SK-N-SH (cell line): ENCODE data around the gene TBX2. TPM values are rescaled to one million over a fixed set of nuclear protein-coding genes. Genes with fewer than 3 reads are reported as not detected.

Source experiments
- CTCF ChIA-PET: fragments of 300-600, 350-600 bp; formaldehyde crosslinking; extraction: SDS; loops from one replicate; lab custom pipeline; 2021; lab: Yijun Ruan, JAX
- POLR2A ChIA-PET: fragments of 350-600 bp; sonication (Branson Sonifier 250); formaldehyde crosslinking; extraction: SDS; loops from one replicate; lab custom pipeline; 2020; ENCODE audit warnings: antibody characterized with exemption, inconsistent platforms; lab: Yijun Ruan, JAX
- DNase-seq: peaks from one replicate; pipeline ENCODE4 v3.0.0; 2012
- H2AFZ ChIP-seq: fragments of 200-600 bp; sonication (generic); 2 replicates; pipeline ENCODE4 v1.8.1; 2016; ENCODE audit warnings: antibody characterized with exemption, mild to moderate bottlenecking, low read depth
- H3F3A ChIP-seq: fragments of 200-600 bp; sonication (generic); replicated peaks from 2 replicates; pipeline ENCODE3; 2016; ENCODE audit warnings: antibody characterized with exemption, mild to moderate bottlenecking; ENCODE audit not compliant: insufficient read depth
- H3K27ac ChIP-seq, 2 experiments: fragments of 200-500 bp in 1 of 2; fragments of 200-600 bp in 1 of 2; sonication (Bioruptor generic) in 1 of 2; sonication (generic), shearing (Covaris generic) in 1 of 2; 2 replicates each; pipeline versions ENCODE4 v1.5.1 to v1.6.1; 2014 to 2016; ENCODE audit warnings: low read depth in 2 of 2, inconsistent platforms in 1 of 2, low read length in 1 of 2, mild to moderate bottlenecking in 1 of 2, mixed read lengths in 1 of 2
- H3K27me3 ChIP-seq: fragments of 200-600 bp; sonication (generic), shearing (Covaris generic); 2 replicates; pipeline ENCODE4 v1.6.1; 2016; ENCODE audit warnings: mixed run types; ENCODE audit not compliant: insufficient read depth
- H3K36me3 ChIP-seq, 2 experiments: fragments of 200-500 bp in 1 of 2; fragments of 200-600 bp in 1 of 2; sonication (Bioruptor generic) in 1 of 2; sonication (generic) in 1 of 2; replicated peaks in 1 of 2; 2 replicates each; pipeline versions ENCODE3 to v1.5.1; 2014 to 2016; ENCODE audit warnings: low read length in 1 of 2, mild to moderate bottlenecking in 1 of 2; ENCODE audit not compliant: insufficient read depth in 2 of 2, control insufficient read depth in 1 of 2
- H3K4me1 ChIP-seq, 2 experiments: fragments of 200-500 bp in 1 of 2; fragments of 200-600 bp in 1 of 2; sonication (Bioruptor generic) in 1 of 2; sonication (generic), shearing (Covaris generic) in 1 of 2; 2 replicates each; pipeline versions ENCODE4 v1.5.1 to v1.6.1; 2014 to 2016; ENCODE audit warnings: low read depth in 1 of 2, low read length in 1 of 2, mixed run types in 1 of 2; ENCODE audit not compliant: insufficient read depth in 2 of 2, control insufficient read depth in 1 of 2
- H3K4me2 ChIP-seq: fragments of 200-600 bp; sonication (generic), shearing (Covaris generic); 2 replicates; pipeline ENCODE4 v1.6.1; 2017; ENCODE audit warnings: mixed run types
- H3K4me3 ChIP-seq, 2 experiments: fragments of 200-500 bp in 1 of 2; fragments of 200-600 bp in 1 of 2; sonication (Bioruptor generic) in 1 of 2; sonication (generic), shearing (Covaris generic) in 1 of 2; 2 replicates each; pipeline versions ENCODE4 v1.5.1 to v1.8.1; 2014 to 2016; ENCODE audit warnings: low read depth in 2 of 2, inconsistent platforms in 1 of 2, low read length in 1 of 2, mild to moderate bottlenecking in 1 of 2, mixed read lengths in 1 of 2, moderate library complexity in 1 of 2
- H3K79me2 ChIP-seq: fragments of 200-600 bp; sonication (generic); 2 replicates; pipeline ENCODE4 v1.8.1; 2017; ENCODE audit warnings: mild to moderate bottlenecking; ENCODE audit not compliant: insufficient read depth
- H3K9ac ChIP-seq: fragments of 200-600 bp; sonication (generic); 2 replicates; pipeline ENCODE4 v1.6.1; 2017; ENCODE audit warnings: mixed run types
- H3K9me2 ChIP-seq: fragments of 200-600 bp; sonication (generic); 2 replicates; pipeline ENCODE4 v1.6.1; 2017; ENCODE audit warnings: mixed run types
- H3K9me3 ChIP-seq: fragments of 200-600 bp; sonication (generic); 2 replicates; pipeline ENCODE4 v1.6.1; 2017; ENCODE audit warnings: mixed run types, mild to moderate bottlenecking, moderate library complexity
- H4K20me1 ChIP-seq: fragments of 200-600 bp; sonication (generic); 2 replicates; pipeline ENCODE4 v1.6.1; 2017; ENCODE audit warnings: mild to moderate bottlenecking, mixed run types; ENCODE audit not compliant: insufficient read depth
- CHD2 ChIP-seq: fragments of 150-350 bp; IDR thresholded peaks from 2 replicates; pipeline ENCODE4 v1.6.1; 2018; ENCODE audit warnings: low read length; ENCODE audit not compliant: partially characterized antibody
- ELF1 ChIP-seq: IDR thresholded peaks from 2 replicates; pipeline ENCODE4 v1.4.0; 2012
- EP300 ChIP-seq, 2 experiments: IDR thresholded peaks; 2 replicates each; pipeline versions ENCODE4 v1.4.0 to v1.6.1; 2012; ENCODE audit warnings: borderline replicate concordance in 1 of 2, low read depth in 1 of 2, low read length in 1 of 2
- FOSL2 ChIP-seq: IDR thresholded peaks from 2 replicates; pipeline ENCODE4 v1.4.0; 2012; ENCODE audit warnings: low read depth, mild to moderate bottlenecking, moderate library complexity, borderline replicate concordance
- GATA2 ChIP-seq: sonication (generic); formaldehyde crosslinking; IDR thresholded peaks from 2 replicates; pipeline ENCODE4 v1.5.0; 2020; ENCODE audit warnings: mild to moderate bottlenecking, missing genetic modification reagents
- JUND ChIP-seq: IDR thresholded peaks from 2 replicates; pipeline ENCODE4 v1.4.0; 2012
- MEF2A ChIP-seq: IDR thresholded peaks from 2 replicates; pipeline ENCODE4 v1.4.0; 2012; ENCODE audit warnings: low read depth, borderline replicate concordance
- MXI1 ChIP-seq: IDR thresholded peaks from 2 replicates; pipeline ENCODE4 v1.6.1; 2012; ENCODE audit warnings: mild to moderate bottlenecking, low read depth, low read length, improper control_type of control experiment
- NRF1 ChIP-seq: IDR thresholded peaks from 2 replicates; pipeline ENCODE4 v1.6.1; 2012; ENCODE audit warnings: low read depth, mild to moderate bottlenecking, low read length
- RAD21 ChIP-seq: IDR thresholded peaks from 2 replicates; pipeline ENCODE4 v1.6.1; 2012; ENCODE audit warnings: mild to moderate bottlenecking, low read length
- RFX5 ChIP-seq: IDR thresholded peaks from 2 replicates; pipeline ENCODE4 v1.6.1; 2012; ENCODE audit warnings: mild to moderate bottlenecking, improper control_type of control experiment, low read length
- SIN3A ChIP-seq: IDR thresholded peaks from 2 replicates; pipeline ENCODE4 v1.6.1; 2012; ENCODE audit warnings: low read depth, mild to moderate bottlenecking, low read length, moderate library complexity, borderline replicate concordance
- SMC3 ChIP-seq: IDR thresholded peaks from 2 replicates; pipeline ENCODE4 v1.6.1; 2012; ENCODE audit warnings: low read depth, low read length, improper control_type of control experiment
- TCF12 ChIP-seq: IDR thresholded peaks from 2 replicates; pipeline ENCODE4 v1.4.0; 2012
- WGBS: methylation state at CpG from one replicate; pipeline ENCODE4 v1.1.6; 2017; ENCODE audit warnings: low lambda C conversion rate; 5-methylcytosine and 5-hydroxymethylcytosine counted together
- polyA plus RNA-seq, 3 experiments: library from polyadenylated mRNA; depleted of rRNA; stranded (reverse); fragments of >200 nt; gene quantifications; 2 replicates each; pipeline ENCODE4 v1.2.3, GENCODE V29; 2012
- TF ChIP-seq, protein P1 (sequence below): IDR thresholded peaks from 2 replicates; pipeline ENCODE4 v1.6.1; 2012; ENCODE audit warnings: mild to moderate bottlenecking, low read depth, low read length, moderate library complexity
- TF ChIP-seq, protein P2 (sequence below): fragments of 200-600 bp; sonication (generic); IDR thresholded peaks from 2 replicates; pipeline ENCODE4 v1.6.1; 2017; ENCODE audit warnings: antibody characterized with exemption, mild to moderate bottlenecking, moderate library complexity
- TF ChIP-seq, protein P3 (sequence below): fragments of 150-350 bp; IDR thresholded peaks from 2 replicates; pipeline ENCODE4 v1.6.1; 2016; ENCODE audit warnings: mild to moderate bottlenecking, low read depth, low read length

Gene TBX2
- polyA plus RNA-seq, 1 of the 3 experiments (the other 2 are of a cell fraction), result 57.8 TPM

DNA sequence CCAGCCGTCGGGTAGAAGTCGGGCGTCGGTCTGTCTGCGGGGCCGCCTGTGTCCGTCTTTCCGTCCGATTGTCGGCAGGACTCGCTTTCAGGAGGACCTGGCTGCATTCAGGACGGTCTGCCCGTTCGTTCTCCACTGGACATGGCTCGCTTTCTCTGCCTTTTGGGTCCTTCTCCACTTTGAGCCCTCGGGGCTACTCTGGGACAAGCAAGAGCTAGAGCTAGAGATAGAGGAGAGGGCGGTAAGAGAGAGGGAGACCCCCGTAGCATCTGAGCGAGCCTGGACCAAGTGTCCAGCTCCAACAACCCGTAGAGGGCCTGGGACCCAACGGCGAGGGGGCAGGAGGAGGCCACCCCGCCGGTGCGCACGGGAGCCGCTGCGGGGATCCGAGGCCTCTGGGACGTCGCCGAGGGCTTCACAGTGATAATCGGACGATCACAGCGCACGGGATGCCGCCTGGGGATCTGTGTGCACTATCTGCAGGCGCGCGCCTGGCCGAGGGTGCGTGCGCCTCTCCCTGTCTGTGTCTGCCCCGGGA, 57.1 kb downstream of the TBX2 start:
- Histone ChIP-seq H3K27me3 (no peaks in the 10 kb centered on the region), H3K4me3 (no peak overlapping the region), H3K9me3 (no peaks in the 10 kb centered on the region), H3K79me2 (no peaks in the 10 kb centered on the region), H3F3A (no peaks in the 10 kb centered on the region), H3K36me3 (no peaks in the 10 kb centered on the region), H3K4me2 (no peak overlapping the region), H3K9me2 (no peaks in the 10 kb centered on the region), H3K4me1 (no peaks in the 10 kb centered on the region; a peak in 1 of 4 replicates), H2AFZ (no peak overlapping the region), H3K27ac (no peak overlapping the region), H4K20me1 (no peaks in the 10 kb centered on the region), H3K9ac (no peak overlapping the region)
- 91% methylated on average over 23 of the region's 45 CpGs for WGBS
- POLR2A ChIA-PET, result no interaction called here
- CTCF ChIA-PET, result interaction anchor here (0.6 to 2.1 kb wide), 2 partner anchors 44 to 348 kb away, joined by 3 to 7 read pairs; no protein-coding TSS in a partner anchor
- DNase-seq, result no peak
- TF ChIP-seq, protein P1, sequence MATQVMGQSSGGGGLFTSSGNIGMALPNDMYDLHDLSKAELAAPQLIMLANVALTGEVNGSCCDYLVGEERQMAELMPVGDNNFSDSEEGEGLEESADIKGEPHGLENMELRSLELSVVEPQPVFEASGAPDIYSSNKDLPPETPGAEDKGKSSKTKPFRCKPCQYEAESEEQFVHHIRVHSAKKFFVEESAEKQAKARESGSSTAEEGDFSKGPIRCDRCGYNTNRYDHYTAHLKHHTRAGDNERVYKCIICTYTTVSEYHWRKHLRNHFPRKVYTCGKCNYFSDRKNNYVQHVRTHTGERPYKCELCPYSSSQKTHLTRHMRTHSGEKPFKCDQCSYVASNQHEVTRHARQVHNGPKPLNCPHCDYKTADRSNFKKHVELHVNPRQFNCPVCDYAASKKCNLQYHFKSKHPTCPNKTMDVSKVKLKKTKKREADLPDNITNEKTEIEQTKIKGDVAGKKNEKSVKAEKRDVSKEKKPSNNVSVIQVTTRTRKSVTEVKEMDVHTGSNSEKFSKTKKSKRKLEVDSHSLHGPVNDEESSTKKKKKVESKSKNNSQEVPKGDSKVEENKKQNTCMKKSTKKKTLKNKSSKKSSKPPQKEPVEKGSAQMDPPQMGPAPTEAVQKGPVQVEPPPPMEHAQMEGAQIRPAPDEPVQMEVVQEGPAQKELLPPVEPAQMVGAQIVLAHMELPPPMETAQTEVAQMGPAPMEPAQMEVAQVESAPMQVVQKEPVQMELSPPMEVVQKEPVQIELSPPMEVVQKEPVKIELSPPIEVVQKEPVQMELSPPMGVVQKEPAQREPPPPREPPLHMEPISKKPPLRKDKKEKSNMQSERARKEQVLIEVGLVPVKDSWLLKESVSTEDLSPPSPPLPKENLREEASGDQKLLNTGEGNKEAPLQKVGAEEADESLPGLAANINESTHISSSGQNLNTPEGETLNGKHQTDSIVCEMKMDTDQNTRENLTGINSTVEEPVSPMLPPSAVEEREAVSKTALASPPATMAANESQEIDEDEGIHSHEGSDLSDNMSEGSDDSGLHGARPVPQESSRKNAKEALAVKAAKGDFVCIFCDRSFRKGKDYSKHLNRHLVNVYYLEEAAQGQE, result no peak
- TF ChIP-seq RAD21 (no peak), RFX5 (no peak), GATA2 (no peak), NRF1 (no peak), ELF1 (no peak), SIN3A (no peak), MXI1 (no peak), CHD2 (no peak), JUND (no peak), SMC3 (no peak), MEF2A (no peak), EP300 (IDR thresholded peaks at IDR 0.05; ENCODE audit: borderline replicate concordance in 1 of 2, low read depth in 1 of 2, low read length in 1 of 2) (no peak), FOSL2 (no peak), TCF12 (no peak)
- TF ChIP-seq, protein P2, sequence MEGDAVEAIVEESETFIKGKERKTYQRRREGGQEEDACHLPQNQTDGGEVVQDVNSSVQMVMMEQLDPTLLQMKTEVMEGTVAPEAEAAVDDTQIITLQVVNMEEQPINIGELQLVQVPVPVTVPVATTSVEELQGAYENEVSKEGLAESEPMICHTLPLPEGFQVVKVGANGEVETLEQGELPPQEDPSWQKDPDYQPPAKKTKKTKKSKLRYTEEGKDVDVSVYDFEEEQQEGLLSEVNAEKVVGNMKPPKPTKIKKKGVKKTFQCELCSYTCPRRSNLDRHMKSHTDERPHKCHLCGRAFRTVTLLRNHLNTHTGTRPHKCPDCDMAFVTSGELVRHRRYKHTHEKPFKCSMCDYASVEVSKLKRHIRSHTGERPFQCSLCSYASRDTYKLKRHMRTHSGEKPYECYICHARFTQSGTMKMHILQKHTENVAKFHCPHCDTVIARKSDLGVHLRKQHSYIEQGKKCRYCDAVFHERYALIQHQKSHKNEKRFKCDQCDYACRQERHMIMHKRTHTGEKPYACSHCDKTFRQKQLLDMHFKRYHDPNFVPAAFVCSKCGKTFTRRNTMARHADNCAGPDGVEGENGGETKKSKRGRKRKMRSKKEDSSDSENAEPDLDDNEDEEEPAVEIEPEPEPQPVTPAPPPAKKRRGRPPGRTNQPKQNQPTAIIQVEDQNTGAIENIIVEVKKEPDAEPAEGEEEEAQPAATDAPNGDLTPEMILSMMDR, result no peak
- TF ChIP-seq, protein P3, sequence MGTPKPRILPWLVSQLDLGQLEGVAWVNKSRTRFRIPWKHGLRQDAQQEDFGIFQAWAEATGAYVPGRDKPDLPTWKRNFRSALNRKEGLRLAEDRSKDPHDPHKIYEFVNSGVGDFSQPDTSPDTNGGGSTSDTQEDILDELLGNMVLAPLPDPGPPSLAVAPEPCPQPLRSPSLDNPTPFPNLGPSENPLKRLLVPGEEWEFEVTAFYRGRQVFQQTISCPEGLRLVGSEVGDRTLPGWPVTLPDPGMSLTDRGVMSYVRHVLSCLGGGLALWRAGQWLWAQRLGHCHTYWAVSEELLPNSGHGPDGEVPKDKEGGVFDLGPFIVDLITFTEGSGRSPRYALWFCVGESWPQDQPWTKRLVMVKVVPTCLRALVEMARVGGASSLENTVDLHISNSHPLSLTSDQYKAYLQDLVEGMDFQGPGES, result no peak
